AG04450 (cell line): ENCODE measurements around the gene NOVA1. TPM values are rescaled to one million over a fixed set of nuclear protein-coding genes. Genes with fewer than 3 reads are reported as not detected.

Experiments used
- CTCF ChIA-PET: fragments of 300-600, 350-600 bp; formaldehyde crosslinking; extraction: SDS; loops from one replicate; lab custom pipeline; 2022; ENCODE audit warnings: antibody characterized with exemption, inconsistent platforms; lab: Charles Lee
- POLR2A ChIA-PET: fragments of 350-600 bp; formaldehyde crosslinking; extraction: SDS; loops from one replicate; lab custom pipeline; 2021; ENCODE audit warnings: antibody characterized with exemption, inconsistent platforms; lab: Yijun Ruan, JAX
- DNase-seq: peaks from one replicate; pipeline ENCODE4 v3.0.0-alpha.2; 2011; ENCODE audit warnings: low read depth, low spot score
- H3K27ac ChIP-seq: one replicate; pipeline ENCODE4 v1.5.1; 2012; ENCODE audit warnings: low read depth, low read length, control low read depth
- H3K27me3 ChIP-seq: one replicate; pipeline ENCODE4 v1.6.0; 2012; ENCODE audit warnings: low read length; ENCODE audit not compliant: control insufficient read depth, insufficient read depth
- H3K4me3 ChIP-seq: 2 replicates; pipeline ENCODE4 v1.5.1; 2011; ENCODE audit warnings: mild to moderate bottlenecking, low read depth, low read length, control low read depth
- H3K9me3 ChIP-seq: 2 replicates; pipeline ENCODE4 v1.5.1; 2012; ENCODE audit warnings: low read length; ENCODE audit not compliant: control insufficient read depth, insufficient read depth
- polyA plus RNA-seq: library from polyadenylated mRNA; depleted of rRNA; stranded (reverse); fragments of >200 nt; gene quantifications from 2 replicates; pipeline ENCODE4 v1.2.3, GENCODE V29; 2011
- TF ChIP-seq, protein P1 (sequence below): IDR thresholded peaks from 2 replicates; pipeline ENCODE4 v1.5.1; 2011; ENCODE audit warnings: low read depth, low read length, control low read depth, inconsistent platforms

Gene NOVA1
- polyA plus RNA-seq, 1 experiment: 5.1 TPM

DNA sequence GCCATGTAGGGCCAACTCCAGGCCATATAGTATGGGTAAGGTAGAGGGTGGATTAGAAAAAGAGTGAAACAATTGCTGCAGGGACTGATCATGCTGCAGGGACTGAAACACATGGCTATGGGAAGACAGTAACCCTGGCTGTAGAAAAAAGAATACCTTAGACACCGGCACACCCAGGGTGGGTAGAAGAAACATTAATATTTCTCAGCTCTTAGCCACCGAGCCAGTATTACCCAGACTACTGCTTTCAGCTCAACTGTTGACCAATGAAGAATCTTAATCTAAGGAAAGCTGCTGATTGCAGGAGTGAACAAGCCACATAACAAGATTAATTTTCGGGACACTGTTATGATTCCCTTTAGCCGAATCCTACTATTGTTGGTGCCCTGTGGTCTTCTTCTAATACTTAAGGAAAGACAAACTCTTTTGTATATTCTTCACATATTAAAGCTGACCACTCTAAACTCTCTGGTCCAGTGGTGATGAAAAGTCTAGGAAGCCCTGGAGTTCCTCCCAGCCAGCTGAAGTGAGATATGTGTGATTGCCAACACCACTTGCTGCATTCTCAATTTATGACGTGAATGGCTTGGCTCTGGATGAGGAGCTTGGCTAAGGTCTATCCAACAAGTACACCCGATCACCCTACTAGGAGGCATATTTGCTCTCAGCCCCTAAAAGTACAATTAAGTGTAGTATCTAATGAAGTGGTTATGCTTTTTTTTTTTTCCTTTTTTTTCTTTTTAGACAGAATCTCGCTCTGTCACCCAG is 69.2 kb downstream of the NOVA1 start:
- no peak for DNase-seq
- Histone ChIP-seq H3K27me3 (no peaks in the 10 kb centered on the region), H3K4me3 (no peak overlapping the region), H3K27ac (no peak overlapping the region), H3K9me3 (no peaks in the 10 kb centered on the region; the same call in 1 of the 2 replicates)
- ChIA-PET POLR2A (no interaction called here), CTCF (no interaction called here)
- TF ChIP-seq, protein P1, sequence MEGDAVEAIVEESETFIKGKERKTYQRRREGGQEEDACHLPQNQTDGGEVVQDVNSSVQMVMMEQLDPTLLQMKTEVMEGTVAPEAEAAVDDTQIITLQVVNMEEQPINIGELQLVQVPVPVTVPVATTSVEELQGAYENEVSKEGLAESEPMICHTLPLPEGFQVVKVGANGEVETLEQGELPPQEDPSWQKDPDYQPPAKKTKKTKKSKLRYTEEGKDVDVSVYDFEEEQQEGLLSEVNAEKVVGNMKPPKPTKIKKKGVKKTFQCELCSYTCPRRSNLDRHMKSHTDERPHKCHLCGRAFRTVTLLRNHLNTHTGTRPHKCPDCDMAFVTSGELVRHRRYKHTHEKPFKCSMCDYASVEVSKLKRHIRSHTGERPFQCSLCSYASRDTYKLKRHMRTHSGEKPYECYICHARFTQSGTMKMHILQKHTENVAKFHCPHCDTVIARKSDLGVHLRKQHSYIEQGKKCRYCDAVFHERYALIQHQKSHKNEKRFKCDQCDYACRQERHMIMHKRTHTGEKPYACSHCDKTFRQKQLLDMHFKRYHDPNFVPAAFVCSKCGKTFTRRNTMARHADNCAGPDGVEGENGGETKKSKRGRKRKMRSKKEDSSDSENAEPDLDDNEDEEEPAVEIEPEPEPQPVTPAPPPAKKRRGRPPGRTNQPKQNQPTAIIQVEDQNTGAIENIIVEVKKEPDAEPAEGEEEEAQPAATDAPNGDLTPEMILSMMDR: no peak

DNA sequence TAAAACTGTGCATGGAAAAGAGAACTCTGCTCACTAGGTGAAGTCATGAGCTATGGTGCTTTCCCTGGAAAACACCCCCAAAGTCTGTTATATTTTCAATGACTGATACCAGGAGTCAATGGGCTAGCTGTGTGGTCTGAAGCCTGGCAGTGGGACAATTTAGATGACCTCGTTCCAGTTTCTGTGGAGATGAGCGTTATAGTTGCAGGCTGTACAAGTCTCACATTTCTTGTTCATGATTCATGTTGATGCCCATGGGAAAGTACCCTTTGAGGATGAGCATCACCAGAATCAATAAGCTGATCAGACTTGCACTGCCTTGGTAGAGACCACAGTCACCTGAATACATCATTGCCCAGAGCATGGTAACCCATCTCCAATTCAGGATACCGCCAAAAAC is 70.7 kb downstream of the NOVA1 start:
- POLR2A ChIA-PET: no interaction called here
- DNase-seq: no peak
- H3K4me3 ChIP-seq: no peak overlapping the region
- TF ChIP-seq, protein P1: no peak
- H3K27me3 ChIP-seq: no peaks in the 10 kb centered on the region
- CTCF ChIA-PET: no interaction called here
- no peaks in the 10 kb centered on the region; the same call in 1 of the 2 replicates for H3K9me3 ChIP-seq
- no peak overlapping the region for H3K27ac ChIP-seq

DNA sequence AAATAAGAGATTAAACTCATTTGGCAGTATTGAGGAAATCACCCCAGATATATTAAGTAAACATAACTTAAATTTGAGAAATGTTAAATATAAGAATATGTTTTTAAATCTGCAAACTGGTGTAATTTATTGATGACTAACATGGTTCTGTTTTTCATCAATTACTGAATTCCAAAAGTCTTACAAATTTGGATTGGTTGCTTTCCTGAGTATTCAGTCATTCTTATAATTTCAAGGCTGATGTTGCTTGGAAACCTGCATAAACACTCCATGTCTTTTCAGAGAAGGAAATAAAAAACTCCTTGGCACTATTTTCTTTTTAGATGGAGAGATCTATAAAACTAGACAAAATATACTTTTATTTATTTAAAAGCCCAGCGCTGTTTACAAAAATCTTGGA is 71.7 kb downstream of the NOVA1 start:
- Histone ChIP-seq H3K27me3 (no peaks in the 10 kb centered on the region), H3K27ac (no peak overlapping the region), H3K4me3 (no peak overlapping the region), H3K9me3 (no peaks in the 10 kb centered on the region; the same call in 1 of the 2 replicates)
- TF ChIP-seq, protein P1: no peak
- ChIA-PET POLR2A (no interaction called here), CTCF (no interaction called here)
- DNase-seq: no peak

DNA sequence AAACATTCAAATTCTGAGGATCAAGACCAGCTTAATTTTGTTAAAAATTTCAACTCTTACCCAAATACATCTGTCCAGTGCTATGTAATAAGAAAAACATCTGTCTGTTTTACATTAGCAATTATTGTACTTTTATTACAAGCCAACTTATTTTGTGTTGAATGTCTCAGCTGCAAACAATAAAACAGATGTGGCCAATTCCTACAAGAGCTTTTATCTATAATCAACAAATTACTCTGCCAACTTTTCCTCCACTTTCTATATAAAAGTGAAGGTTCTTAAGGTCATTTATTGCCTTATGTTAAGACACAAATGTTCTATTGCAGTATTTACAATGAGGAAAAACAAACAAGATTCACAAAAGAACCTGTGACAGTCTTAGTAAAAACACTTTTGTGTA is 72.7 kb downstream of the NOVA1 start:
- no peak for DNase-seq
- ChIA-PET POLR2A (no interaction called here), CTCF (no interaction called here)
- Histone ChIP-seq H3K27me3 (no peaks in the 10 kb centered on the region), H3K9me3 (no peaks in the 10 kb centered on the region; the same call in 1 of the 2 replicates), H3K4me3 (no peak overlapping the region), H3K27ac (no peak overlapping the region)
- TF ChIP-seq, protein P1: no peak

DNA sequence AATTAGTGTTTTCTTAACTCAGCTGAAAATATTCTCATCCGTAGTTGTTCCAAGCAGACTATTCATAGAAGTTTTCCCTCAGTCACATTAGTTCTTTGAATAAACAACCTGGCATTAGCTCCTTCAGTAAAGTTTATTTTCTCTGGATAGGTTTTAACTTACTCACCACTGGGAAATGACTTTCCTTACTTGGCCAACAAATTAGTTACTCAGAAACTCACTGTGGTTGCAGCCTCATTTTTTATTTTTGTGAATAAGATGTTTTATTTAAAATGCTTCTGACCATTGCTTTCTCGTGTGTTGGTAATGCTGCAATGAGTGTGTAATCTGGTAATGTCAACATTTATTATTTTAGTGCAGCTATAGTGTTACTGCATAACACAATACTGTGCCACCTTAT is 74.9 kb downstream of the NOVA1 start:
- no peaks in the 10 kb centered on the region for H3K9me3 ChIP-seq
- TF ChIP-seq, protein P1: no peak
- DNase-seq: peak; percentile 58
- ChIA-PET CTCF (no interaction called here), POLR2A (interaction anchor here (0.9 kb wide), 1 partner anchor 9 kb away, joined by 3 read pairs; no protein-coding TSS in a partner anchor)
- H3K27me3 ChIP-seq: no peaks in the 10 kb centered on the region
- no peak overlapping the region for H3K4me3 ChIP-seq
- H3K27ac ChIP-seq: no peak overlapping the region
